CMK (cell line): ENCODE results near the gene TTC39C.

ENCODE experiments used
- DNase-seq: peaks from one replicate; pipeline ENCODE4 v3.0.0-alpha.2; 2010; ENCODE audit warnings: low read depth

TTC39C gene

GRCh38 chr18:23992089-23992940, 22.2 kb upstream of the TTC39C start:
- DNase-seq, result no peak

- DNase-seq, result no peak
Measured at GRCh38 chr18:23992941-23993280, 21.6 kb upstream of the TTC39C start.

GRCh38 chr18:23994361-23994902, 20.1 kb upstream of the TTC39C start:
- DNase-seq, result no peak

DNA sequence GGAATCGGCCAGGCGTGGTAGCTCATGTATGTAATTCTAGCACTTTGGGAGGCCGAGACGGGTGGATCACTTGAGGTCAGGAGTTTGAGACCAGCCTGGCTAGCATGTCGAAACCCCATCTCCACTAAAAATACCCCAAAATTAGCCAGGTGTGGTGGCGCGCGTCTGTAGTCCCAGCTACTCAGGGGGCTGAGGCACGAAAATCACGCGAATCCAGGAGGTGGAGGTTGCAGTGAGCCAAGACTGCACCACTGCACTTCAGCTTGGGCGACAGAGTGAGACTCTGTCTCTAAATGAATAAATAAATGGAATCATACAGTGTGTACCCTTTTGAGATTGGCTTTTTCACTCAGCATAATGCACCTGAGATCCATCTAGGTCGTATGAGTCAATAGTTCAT, 19.4 kb upstream of the TTC39C start:
- no peak for DNase-seq

- no peak for DNase-seq
Measured at GRCh38 chr18:23998018-23998417, 16.5 kb upstream of the TTC39C start.

- no peak for DNase-seq
Measured at GRCh38 chr18:23998820-23999219, 15.7 kb upstream of the TTC39C start.

GRCh38 chr18:24000613-24001490, 13.7 kb upstream of the TTC39C start:
- DNase-seq, result no peak

- DNase-seq, result no peak
Measured at GRCh38 chr18:24002479-24002878, 12.1 kb upstream of the TTC39C start.

GRCh38 chr18:24003288-24003687, 11.3 kb upstream of the TTC39C start:
- DNase-seq, result no peak

DNA sequence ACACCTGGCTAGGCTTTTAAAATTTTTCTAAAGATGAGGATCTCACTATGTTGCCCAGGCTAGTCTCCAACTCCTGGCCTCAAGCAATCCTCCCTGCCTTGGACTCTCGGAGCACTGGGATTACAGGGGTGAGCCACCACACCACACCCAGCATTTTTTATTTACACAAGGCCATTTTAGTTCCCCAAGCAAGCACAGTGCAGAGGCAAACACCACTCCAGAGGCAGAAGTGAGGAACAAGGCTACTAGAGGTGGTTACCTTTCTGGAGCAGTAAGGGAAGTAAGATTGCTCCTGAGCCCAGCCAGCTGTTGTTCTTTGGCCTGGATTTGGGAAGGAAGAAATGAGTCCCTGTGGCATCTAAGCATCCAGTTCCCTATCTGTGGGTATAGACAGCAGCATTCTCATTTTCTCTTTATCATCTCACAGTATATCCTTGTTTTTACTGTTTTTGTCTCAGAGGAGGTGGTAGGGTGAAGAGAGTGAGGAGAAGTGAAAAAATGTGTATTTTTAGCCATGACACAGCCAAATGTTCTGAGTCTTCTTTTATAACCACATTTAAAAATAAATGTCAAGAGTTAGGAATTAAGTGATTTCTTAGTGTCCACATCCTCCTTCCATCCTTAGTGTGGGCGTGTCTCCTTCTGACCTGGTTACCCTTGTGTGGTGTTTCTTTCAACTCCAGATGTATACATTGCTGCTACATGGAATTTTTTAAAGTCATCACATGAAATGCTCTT, 10.5 kb upstream of the TTC39C start:
- no peak for DNase-seq

- no peak for DNase-seq
Measured at GRCh38 chr18:24006712-24007313, 7.7 kb upstream of the TTC39C start.

- DNase-seq, result no peak
Measured at GRCh38 chr18:24009246-24009645, 5.3 kb upstream of the TTC39C start.

DNA sequence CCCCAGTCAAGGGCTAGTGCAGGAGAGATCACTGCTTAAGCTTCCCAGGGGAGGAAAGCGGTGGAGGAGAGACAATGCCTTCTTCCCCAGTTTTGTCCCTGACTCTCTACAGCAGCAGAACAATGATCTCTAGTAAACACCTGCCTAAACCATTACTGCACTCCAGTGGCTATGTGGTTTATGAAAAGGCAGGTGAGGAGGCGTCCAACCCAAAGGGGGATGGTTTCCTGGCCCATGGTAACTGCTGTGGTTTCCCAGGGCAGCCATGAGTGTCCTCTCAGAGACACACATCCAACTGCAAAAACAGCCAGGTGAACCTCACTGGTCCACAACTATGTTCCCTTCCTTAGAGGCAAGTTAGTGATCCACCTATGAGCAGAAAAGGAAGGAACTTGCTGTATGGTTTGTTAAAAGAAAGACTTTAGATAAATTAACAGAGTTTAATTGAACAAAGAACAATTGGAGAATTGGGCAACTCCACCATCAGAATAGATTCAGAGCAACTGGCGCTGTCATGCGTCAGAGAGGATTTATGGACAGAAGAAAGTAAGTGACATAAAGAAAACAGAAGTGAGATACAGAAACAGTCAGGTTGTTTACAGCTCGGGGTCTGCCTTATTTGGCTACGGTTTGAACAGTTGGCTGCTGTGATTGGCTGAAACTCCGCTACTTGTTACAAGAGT, 4.8 kb upstream of the TTC39C start:
- no peak for DNase-seq

DNA sequence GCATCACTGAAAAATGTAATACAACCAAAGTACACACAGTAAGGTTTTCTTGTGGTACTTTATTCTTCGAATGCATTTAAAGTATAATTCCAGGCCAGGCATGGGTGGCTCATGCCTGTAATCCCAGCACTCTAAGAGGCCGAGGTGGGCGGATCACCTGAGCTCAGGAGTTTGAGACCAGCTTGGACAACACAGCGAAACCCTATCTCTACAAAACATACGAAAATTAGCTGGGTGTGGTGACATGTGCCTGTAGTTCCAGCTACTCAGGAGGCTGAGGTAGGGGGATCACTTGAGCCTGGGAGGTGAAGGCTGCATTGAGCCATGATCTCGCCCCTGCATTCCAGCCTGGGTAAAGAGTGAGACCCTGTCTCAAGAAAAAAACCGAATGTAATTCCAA, 3.9 kb upstream of the TTC39C start:
- DNase-seq, result no peak

DNA sequence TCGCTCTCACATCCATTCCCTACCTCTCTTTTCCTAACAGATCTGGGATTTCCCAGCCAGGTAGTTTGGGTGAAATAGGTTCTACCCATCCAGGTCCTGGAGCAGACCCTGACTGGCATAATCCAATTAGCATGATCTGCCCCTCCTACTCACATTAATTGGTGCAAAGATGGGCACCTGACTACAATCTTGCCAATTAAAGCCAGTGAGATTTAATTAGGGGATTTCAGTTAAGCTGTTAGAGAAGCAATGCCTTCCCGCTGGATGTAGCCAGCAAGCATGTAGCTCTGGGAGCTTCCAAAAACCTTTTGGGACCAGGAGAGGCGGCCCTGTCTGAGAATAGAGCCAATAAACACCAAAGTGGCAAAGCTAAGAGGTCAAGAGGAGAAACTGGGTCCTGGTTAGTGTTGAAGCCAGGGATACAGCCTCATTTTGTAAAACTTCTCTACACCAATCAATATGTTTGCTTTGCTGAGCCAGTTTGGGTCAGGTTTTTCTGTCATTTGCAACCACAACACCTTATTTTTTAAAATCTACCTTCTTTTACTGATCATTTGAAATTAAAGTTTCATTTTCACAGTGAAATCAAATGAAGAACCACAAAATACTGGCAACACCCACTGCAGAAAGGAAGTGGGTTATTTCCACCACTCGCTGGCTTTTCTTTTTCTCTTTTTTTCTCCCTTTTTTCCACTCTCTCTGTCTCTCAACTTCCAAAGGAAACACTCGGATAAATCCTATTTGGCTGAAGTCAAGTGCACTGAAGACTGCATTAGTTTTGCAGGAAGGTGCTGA, 3.2 kb upstream of the TTC39C start:
- DNase-seq, result no peak

GRCh38 chr18:24013051-24013450, 1.5 kb upstream of the TTC39C start:
- no peak for DNase-seq

DNA sequence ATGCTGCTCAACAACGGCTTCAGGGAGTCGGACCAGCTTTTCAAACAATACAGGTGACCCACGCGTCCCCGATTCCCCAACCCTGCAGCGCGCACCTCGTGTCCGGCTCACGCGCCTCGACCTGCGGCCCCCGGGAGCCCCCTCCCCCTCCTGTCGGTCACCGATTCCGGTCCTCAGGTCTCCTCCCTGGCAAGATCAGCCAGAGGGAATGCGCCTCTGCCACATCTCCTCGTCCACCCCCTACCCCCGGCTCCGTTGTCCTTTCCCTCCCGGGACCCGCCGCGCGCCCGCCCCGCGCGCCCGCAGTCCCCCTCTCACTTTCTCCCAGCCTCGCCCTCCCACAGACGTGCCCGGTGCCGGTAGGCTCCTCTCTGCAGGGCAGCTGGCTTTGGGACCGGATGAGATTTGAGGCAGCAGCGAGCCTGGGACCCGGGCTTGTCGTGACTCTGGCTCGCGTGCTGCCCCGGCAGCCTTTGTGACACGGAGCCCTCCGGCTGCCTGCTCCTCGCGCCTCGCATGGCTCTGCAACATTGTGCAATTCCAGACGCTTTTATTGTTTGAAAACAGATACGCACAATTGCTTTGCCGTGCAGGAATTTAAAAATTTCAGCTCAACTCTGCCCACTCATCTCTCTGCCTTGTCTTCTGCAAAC, 558 bp downstream of the TTC39C start:
- DNase-seq, result no peak

GRCh38 chr18:24015639-24016631, 1.4 kb downstream of the TTC39C start:
- no peak for DNase-seq

- no peak for DNase-seq
Measured at GRCh38 chr18:24016643-24017042, 2.1 kb downstream of the TTC39C start.
